Ishikawa (cell line): ENCODE results near the gene MUC4.

Experiments
- EP300 ChIP-seq: IDR thresholded peaks from 2 replicates; pipeline ENCODE4 v1.6.1; 2012; ENCODE audit warnings: borderline replicate concordance
- FOXM1 ChIP-seq: IDR thresholded peaks from 2 replicates; pipeline ENCODE4 v1.6.1; 2012; ENCODE audit warnings: low read depth, borderline replicate concordance
- NFIC ChIP-seq: IDR thresholded peaks from 2 replicates; pipeline ENCODE4 v1.6.1; 2012
- RAD21 ChIP-seq: IDR thresholded peaks from 2 replicates; pipeline ENCODE4 v1.6.1; 2012; ENCODE audit warnings: low read depth
- TAF1 ChIP-seq: IDR thresholded peaks from 2 replicates; pipeline ENCODE4 v1.6.1; 2012; ENCODE audit warnings: low read depth, mild to moderate bottlenecking
- TCF12 ChIP-seq: IDR thresholded peaks from 2 replicates; pipeline ENCODE4 v1.6.1; 2012; ENCODE audit warnings: low read depth
- TEAD4 ChIP-seq: IDR thresholded peaks from 2 replicates; pipeline ENCODE4 v1.6.1; 2012
- USF1 ChIP-seq: IDR thresholded peaks from 2 replicates; pipeline ENCODE4 v1.6.1; 2012
- YY1 ChIP-seq: IDR thresholded peaks from 2 replicates; pipeline ENCODE4 v1.6.1; 2012; ENCODE audit warnings: low read depth
- ZBTB7A ChIP-seq: IDR thresholded peaks from 2 replicates; pipeline ENCODE4 v1.6.1; 2012; ENCODE audit warnings: low read depth
- TF ChIP-seq, protein P1 (sequence below): IDR thresholded peaks from 2 replicates; pipeline ENCODE4 v1.6.1; 2012
- TF ChIP-seq, protein P2 (sequence below): IDR thresholded peaks from 2 replicates; pipeline ENCODE4 v1.6.1; 2012; ENCODE audit warnings: low read depth, mild to moderate bottlenecking

DNA sequence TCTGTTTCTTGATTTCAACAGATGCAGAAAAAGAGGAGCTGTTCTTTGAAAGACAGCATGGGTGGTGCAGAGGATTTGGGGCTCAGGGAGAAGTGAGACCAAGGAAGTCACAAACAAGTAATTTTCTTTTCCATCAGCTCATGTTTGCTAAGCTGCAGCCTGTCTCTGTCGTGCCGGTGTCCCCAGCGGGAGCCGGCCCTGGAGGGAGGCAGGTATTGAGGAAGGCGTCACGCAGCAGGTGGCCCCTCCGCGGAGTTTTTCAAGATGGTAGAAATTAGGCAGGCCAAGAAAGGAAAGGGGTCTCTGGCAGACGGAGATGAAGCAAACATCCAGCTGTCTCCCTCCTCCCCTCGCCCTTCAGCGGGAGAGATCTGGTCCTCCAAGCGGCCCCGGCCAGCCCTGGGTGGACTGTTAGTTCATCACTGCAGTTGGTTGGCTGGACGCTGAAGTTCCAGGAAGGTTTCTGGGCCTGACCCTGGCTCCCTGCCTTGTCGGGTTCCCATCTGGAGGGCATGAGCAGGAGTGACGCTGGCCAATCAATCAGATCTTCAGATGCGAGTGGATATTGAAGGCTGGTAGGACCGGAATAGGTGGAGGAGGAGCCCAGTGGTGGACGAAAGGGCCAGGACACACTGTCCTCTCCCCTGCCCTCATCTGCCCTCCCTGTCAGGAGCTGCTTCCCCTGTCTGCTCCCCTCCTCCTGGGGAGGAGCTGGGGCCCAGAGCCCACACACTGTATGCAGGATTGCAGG, 27.7 kb upstream of the MUC4 start:
- TF ChIP-seq, protein P1, sequence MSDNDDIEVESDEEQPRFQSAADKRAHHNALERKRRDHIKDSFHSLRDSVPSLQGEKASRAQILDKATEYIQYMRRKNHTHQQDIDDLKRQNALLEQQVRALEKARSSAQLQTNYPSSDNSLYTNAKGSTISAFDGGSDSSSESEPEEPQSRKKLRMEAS = no peak
- TF ChIP-seq EP300 = no peak
- TF ChIP-seq, protein P2, sequence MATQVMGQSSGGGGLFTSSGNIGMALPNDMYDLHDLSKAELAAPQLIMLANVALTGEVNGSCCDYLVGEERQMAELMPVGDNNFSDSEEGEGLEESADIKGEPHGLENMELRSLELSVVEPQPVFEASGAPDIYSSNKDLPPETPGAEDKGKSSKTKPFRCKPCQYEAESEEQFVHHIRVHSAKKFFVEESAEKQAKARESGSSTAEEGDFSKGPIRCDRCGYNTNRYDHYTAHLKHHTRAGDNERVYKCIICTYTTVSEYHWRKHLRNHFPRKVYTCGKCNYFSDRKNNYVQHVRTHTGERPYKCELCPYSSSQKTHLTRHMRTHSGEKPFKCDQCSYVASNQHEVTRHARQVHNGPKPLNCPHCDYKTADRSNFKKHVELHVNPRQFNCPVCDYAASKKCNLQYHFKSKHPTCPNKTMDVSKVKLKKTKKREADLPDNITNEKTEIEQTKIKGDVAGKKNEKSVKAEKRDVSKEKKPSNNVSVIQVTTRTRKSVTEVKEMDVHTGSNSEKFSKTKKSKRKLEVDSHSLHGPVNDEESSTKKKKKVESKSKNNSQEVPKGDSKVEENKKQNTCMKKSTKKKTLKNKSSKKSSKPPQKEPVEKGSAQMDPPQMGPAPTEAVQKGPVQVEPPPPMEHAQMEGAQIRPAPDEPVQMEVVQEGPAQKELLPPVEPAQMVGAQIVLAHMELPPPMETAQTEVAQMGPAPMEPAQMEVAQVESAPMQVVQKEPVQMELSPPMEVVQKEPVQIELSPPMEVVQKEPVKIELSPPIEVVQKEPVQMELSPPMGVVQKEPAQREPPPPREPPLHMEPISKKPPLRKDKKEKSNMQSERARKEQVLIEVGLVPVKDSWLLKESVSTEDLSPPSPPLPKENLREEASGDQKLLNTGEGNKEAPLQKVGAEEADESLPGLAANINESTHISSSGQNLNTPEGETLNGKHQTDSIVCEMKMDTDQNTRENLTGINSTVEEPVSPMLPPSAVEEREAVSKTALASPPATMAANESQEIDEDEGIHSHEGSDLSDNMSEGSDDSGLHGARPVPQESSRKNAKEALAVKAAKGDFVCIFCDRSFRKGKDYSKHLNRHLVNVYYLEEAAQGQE = no peak
- TF ChIP-seq RAD21 = no peak
- no peak for TF ChIP-seq TAF1
- no peak for TF ChIP-seq NFIC
- no peak for TF ChIP-seq FOXM1
- no peak for TF ChIP-seq YY1
- no peak for TF ChIP-seq TEAD4
- no peak for TF ChIP-seq USF1
- TF ChIP-seq ZBTB7A = no peak
- TF ChIP-seq TCF12 = no peak
